DMS 273 (cell line): Measurements from ENCODE around the gene ING1.

Experiments
- DNase-seq: peaks from one replicate; lab custom pipeline; 2025; ENCODE audit not compliant: unreplicated experiment; lab: John Stamatoyannopoulos, UW

ING1 gene

GRCh38 chr13:110769097-110769496 is 55.6 kb downstream of the ING1 start:
- DNase-seq = no peak

GRCh38 chr13:110770678-110771077 is 57.2 kb downstream of the ING1 start:
- no peak for DNase-seq

GRCh38 chr13:110771194-110771593 is 57.7 kb downstream of the ING1 start:
- no peak for DNase-seq

GRCh38 chr13:110772091-110772984 is 58.8 kb downstream of the ING1 start:
- DNase-seq = no peak
